Choroid plexus epithelial cell (primary cell): Measurements from ENCODE around the gene SLC23A1.

Experiments
- DNase-seq: peaks from one replicate; pipeline ENCODE4 v3.0.0-alpha.2; 2010; ENCODE audit warnings: low read depth
- H3K4me3 ChIP-seq: 2 replicates; pipeline ENCODE4 v1.5.1; 2011; ENCODE audit warnings: low read depth, mild to moderate bottlenecking, control low read depth, low read length, moderate library complexity
- TF ChIP-seq, protein P1 (sequence below): conservative IDR thresholded peaks from 2 replicates; pipeline ENCODE4 v1.5.1; 2011; ENCODE audit warnings: low read depth, mild to moderate bottlenecking, control low read depth, inconsistent platforms, low read length, moderate library complexity

SLC23A1 gene

DNA sequence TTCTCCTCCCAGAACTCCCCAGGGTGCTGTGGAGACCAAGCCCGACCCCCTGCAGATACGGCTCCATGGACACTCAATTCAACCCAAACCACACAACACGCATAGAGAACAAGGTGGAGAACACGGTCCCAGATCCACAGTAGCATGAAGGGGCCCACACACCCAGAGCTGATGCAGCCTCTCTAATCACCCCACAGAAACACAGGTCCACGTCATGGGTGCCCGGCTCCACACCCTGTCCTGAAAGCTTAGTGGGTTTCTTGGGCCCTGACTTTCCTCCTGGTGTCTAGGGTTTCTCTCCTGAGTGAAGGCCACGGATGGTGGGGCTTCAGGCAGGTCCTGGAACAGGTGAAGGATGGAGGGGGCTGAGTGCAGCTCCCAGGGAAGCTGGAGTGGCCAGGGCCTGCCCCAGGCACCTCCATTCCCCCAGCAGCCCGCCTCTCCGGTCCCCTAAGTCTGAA is 1.5 kb upstream of the SLC23A1 start:
- H3K4me3 ChIP-seq: no peak overlapping the region
- TF ChIP-seq, protein P1, sequence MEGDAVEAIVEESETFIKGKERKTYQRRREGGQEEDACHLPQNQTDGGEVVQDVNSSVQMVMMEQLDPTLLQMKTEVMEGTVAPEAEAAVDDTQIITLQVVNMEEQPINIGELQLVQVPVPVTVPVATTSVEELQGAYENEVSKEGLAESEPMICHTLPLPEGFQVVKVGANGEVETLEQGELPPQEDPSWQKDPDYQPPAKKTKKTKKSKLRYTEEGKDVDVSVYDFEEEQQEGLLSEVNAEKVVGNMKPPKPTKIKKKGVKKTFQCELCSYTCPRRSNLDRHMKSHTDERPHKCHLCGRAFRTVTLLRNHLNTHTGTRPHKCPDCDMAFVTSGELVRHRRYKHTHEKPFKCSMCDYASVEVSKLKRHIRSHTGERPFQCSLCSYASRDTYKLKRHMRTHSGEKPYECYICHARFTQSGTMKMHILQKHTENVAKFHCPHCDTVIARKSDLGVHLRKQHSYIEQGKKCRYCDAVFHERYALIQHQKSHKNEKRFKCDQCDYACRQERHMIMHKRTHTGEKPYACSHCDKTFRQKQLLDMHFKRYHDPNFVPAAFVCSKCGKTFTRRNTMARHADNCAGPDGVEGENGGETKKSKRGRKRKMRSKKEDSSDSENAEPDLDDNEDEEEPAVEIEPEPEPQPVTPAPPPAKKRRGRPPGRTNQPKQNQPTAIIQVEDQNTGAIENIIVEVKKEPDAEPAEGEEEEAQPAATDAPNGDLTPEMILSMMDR: no peak
- DNase-seq: no peak

DNA sequence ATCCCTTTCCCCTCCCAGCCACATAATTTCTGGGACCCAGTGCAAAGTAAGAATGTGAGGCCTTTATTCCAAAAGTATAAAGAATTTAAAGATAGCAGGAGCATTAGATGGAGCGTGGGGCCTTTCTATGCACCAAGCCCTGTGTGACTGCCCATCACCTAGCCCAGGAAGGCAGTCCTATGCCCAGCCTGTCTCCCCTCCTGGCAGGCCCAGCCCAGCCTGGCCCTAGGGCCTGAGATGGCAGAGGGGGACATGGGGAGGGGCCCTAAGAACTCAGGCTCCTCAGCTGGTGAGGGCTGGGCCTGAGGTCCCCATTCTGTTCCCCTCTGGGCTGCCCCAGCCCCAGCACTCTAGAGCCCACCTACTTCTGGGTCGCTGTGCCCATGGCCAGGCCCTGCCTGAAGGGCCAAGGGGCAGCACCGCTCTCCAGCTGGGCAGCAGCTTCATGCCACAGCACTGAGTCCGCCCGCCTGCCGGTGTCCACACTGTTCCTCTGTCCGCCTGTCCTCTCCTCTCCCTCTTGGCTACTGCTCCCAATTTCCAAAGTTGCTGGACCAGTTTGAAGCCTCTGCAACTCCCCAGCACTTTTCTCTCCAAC is 995 bp upstream of the SLC23A1 start:
- TF ChIP-seq, protein P1: no peak
- no peak overlapping the region for H3K4me3 ChIP-seq
- DNase-seq: no peak

DNA sequence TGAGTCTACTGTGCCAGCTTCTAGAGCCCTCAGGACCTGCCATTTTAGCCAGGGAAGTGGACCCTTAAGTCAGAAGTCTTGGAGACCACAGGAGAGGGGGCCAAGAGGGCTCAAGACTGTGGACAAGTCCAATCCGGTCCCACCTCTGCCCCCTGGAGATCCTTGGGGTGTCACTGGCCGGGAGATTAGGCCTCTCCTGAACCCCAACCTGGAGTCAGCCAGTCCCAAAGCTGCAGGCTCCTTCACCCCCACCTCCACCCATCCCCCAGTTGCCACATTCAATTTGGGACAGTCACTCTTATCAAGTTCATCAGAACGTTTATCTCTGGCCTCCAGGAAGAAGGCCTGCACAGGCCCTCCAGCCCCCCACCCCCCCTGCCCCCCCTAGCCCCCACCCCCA is 290 bp downstream of the SLC23A1 start:
- H3K4me3 ChIP-seq: no peak overlapping the region
- TF ChIP-seq, protein P1: no peak
- DNase-seq: no peak

DNA sequence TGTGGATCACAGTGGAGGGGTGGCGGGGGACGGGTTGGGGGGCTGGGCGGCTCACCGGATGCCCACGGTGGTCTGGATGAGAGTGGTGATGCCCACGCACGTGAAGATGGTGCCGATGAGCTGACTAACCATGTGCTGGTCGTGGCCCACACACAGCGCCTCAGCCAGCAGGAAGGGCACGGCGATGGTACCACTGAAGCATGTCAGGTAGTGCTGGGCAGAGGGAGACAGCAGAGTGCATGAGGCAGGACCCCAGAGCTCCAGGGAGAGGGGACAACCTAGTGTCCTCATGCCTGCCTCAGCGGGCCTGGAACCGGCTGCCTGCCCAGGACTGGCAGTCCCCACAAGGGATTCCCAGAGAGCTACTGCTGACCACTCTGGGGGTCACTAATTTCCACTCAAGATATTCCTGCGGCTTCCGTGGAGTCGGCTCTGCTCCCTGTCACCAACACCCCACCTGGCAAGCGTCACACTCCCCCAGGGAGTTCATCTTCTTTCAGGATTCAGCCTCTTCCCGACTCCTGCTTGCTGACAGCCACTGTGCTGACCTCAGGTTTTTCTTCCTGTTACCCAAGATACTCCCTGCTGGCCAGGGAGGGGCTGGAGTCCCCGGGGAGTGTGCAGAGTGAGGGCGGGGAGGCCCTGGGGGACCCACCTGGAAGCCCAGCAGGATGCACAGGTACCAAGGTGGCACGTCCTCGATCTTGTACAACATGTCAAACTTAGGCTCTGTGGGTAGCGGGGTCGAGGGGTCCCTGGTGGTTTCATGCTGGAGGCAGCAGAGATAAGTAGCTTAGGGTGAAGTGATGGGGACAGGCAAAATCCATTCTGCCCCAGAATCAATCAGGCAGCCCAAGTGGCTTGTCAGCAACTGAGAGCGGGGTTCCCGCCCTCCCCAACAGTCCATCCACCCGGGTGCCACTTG is 998 bp downstream of the SLC23A1 start:
- H3K4me3 ChIP-seq: no peak overlapping the region
- no peak for DNase-seq
- TF ChIP-seq, protein P1: no peak

DNA sequence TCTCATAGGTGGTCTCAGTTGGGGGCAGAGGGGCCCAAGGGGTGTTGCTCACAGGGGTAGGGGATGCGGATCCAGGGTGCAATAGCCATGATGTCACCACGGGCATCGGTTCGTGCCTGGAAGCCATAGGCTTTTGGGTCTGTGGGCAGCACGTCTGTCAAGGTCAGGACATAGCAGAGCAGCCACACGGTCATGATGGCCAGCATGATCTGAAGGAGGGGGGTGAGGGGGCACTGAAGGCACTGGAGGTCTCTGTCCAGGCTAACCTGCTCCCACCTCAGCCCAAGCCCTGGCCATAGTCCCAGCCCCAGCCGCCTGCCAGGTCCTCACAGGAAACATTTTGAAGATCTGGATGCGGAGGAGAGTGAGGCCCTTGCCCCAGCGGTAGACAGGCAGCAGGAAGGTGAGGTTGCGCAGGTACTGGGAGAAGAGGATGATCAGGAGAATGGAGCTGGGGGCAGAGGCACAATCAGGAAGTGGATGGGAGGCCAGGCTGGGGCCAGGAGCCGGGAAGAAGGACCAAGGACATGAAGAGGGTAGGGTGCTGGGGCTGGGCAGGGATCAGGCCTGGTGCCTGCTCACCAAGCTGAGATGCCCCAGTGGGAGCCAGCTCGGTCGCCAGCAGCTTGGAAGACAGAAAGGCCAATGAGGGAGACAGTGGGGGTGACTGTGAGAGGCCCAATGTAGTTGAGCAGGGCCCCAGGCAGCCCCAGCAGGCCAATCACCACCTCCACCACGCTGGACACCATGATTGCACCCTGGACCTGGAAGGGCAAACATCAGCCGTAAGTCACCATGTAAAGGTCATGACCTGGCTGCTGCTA is 3.3 kb downstream of the SLC23A1 start:
- H3K4me3 ChIP-seq: no peak overlapping the region
- TF ChIP-seq, protein P1: no peak
- no peak for DNase-seq

DNA sequence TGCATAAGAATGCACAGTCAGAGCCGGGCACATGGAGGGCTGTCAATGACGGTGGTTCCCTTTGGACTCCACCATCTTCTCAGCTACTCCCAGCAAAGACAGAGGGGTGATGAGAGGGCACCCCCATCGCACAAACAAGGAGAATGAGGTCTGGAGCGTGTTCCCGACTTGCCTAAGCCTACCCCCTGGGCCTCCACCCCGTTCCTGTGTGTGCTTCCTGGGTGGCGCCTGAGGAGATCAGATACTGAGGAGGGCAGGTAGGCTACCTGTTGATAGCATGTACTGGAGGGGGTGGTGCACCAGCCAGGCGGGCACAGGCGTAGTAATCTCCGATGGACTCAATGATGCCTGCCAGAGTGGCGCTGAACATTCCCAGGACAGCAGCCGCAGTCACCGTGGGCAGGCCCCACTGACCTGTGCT is 4.1 kb downstream of the SLC23A1 start:
- H3K4me3 ChIP-seq: no peak overlapping the region
- TF ChIP-seq, protein P1: no peak
- no peak for DNase-seq
